Measurements from ENCODE around the gene ABCB11.
"Not testable (repeated sequence)": the region's sequence is repeated elsewhere in the genome, so short reads cannot be mapped to it uniquely, and the experiment has no call there.

Gene ABCB11

GRCh38 chr2:168939061-168939460 lies 92.1 kb downstream of the ABCB11 start:
- DNase-seq (ENCODE audit: extremely low read depth in 1 of 2, low read depth in 1 of 2): no peak

DNA sequence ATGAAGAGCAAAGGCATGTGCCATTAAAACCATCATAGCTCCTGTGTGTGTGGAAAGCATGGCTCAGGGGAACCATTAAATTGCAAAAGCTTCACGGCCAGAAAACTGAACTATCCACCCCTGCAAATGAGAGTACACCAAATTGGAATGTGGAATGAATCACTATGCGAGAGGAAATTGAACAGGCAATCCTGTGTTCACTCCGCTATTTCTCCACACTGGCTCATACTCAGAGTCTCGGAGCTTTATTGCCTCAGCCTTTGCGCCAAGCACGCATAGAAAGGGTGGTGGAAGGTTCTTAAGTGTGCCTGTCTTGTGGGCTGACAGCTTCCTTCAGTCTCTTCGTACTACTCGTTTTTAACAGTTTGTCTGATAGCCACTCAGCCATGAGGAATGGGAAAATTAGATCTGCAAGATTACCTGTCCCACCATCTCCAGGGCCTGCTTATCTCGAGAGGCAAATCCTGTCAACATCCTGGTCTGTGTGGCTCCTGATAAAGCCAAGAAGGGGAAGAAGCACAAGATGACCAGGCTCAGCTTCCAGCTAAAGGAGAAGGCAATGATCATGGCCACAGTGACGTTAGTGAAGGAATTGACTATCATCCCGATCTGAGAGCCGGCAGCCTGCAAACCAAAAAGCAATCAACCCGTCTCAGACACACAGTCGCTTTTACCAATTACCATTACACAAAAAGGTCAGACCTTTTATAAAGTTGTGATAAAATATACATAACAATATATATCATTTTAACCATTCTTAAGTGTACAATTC lies 95.1 kb downstream of the ABCB11 start:
- no peak for DNase-seq (ENCODE audit: extremely low read depth in 1 of 2, low read depth in 1 of 2)

- no peak for DNase-seq (ENCODE audit: extremely low read depth in 1 of 2, low read depth in 1 of 2)
These were observed 96.3 kb downstream of the ABCB11 start for GRCh38 chr2:168934826-168935225.

DNA sequence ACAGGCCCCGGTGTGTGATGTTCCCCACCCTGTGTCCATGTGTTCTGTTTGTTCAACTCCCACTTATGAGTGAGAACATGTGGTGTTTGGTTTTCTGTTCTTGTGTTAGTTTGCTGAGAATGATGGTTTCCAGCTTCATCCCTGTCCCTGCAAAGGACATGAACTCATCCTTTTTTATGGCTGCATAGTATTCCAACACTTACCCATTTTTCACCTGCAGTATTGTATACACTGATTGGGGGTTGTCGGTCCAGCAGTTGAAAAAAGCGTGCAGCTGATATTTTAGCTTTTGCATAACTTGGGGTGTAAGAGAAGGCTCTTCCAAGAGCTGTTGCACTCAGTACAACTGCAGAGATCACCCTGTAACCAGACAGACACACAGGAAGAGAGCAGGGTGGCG lies 99.0 kb downstream of the ABCB11 start:
- DNase-seq (ENCODE audit: extremely low read depth in 1 of 2, low read depth in 1 of 2): not testable (repeated sequence)

DNA sequence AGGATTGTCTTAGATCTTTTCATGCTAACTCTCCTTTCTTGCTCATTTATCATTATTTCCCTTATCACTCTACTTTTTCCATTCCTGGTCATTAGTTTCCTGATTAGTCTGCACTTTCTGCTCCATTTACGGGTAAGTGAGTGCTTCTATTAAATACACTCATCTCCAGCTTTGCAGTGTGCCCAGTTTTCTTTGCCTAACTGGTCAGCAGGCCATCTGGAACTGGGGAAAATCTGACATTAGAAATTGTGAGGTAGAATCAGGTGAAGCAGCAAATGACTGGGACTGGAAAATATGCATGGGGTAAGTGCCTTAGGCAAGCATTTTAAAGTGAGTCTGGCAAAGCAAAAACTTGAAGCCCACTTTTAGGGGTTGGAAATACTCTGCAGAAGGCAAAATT lies 100.9 kb downstream of the ABCB11 start:
- no peak for DNase-seq (ENCODE audit: extremely low read depth in 1 of 2, low read depth in 1 of 2)

- DNase-seq (ENCODE audit: extremely low read depth in 1 of 2, low read depth in 1 of 2): no peak
These were observed 102.1 kb downstream of the ABCB11 start for GRCh38 chr2:168929031-168929430.

- no peak for DNase-seq (ENCODE audit: extremely low read depth in 1 of 2, low read depth in 1 of 2)
These were observed 102.9 kb downstream of the ABCB11 start for GRCh38 chr2:168928113-168928831.

DNA sequence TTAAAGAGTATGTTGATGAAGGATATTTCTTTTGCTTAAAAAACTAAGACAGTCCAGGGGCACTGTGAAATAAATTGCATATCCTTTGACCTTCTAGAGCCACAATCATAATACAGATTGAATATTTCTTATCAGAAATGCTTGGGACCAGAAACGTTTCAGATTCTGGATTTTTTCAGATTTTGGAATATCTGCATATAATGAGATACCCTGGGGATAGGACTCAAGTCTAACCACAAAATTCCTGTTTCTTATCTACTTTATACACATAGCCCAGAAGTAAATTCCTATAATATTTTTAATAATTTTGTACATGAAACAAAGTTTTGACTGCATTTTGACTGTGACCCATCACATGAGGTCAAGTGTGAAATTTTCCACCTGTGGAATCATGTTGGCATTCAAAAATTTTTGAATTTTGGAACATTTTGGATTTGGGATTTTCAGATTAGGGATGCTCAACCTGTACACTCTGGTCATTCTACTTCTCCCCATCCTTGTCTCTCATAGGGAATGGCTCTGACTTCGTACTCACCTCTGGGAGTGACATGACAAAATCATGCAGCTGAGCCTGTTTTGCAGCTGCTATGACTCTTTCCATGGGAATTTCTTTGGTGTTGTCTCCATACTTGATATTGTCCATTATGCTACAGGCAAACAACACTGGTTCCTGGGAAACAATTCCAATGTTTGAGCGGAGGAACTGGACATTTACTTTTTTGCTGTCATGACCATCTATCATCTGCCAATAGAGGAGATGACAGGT lies 104.3 kb downstream of the ABCB11 start:
- DNase-seq (ENCODE audit: extremely low read depth in 1 of 2, low read depth in 1 of 2): no peak

GRCh38 chr2:168920504-168921157 lies 110.5 kb downstream of the ABCB11 start:
- no peak for DNase-seq (ENCODE audit: extremely low read depth in 1 of 2, low read depth in 1 of 2)

DNA sequence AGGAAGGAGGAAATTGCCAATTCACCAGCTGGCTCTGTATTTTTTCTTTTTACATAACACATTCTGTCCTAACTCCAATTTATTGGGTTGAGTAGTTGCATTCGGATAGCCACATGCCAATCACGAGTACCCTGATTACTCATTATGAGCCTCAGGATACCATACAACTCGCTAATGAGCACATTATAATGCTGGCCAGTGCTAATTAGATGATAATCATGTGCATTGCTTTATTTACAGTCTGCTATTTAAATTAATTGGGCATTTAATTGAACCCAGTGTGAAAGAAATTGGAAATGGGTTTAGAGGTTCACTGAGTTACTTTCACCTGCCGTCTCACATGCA lies 114.8 kb downstream of the ABCB11 start:
- no peak for DNase-seq (ENCODE audit: extremely low read depth in 1 of 2, low read depth in 1 of 2)

DNA sequence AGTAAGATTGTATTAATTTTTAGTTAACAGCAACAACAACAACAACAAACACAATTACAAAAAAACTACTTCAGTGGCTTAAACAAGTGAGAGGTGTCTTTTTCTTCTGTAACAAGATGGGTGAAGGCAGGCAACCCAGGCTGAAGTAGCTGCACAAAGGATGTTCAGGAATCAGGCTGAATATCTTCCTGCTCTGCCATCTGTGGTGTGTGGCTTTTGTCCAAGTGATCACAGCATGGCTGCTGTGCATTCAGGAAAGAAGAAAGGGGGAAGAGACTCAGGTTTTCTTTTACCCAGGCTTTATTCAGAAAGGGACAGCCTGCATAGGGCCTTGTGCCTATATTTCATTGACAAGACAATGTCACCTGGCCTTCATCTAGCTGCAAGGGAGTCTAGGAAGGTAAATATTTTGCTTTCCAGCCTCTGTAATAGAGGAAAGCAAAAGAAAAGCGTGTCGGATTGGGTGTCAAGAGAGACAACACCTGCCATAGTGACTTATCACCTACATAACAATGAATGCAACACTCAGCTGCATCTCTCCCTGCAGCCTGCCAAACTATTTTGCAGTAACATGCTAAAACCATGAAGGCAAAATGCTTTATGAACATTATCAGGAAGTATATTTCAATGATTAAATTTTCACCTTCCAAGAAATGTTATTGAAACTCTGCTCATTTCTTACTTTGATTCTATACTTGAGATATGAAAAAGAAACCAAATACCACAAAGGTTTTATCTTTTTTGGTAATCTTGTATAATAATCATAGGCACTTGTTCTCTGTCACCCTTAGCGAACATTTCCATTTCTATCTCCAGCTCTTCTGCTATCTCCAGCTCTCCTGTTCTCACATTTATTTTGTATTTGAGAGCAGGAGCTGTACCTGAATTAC lies 115.4 kb downstream of the ABCB11 start:
- no peak for DNase-seq (ENCODE audit: extremely low read depth in 1 of 2, low read depth in 1 of 2)

- no peak for DNase-seq (ENCODE audit: extremely low read depth in 1 of 2, low read depth in 1 of 2)
These were observed 117.6 kb downstream of the ABCB11 start for GRCh38 chr2:168913495-168913894.

DNA sequence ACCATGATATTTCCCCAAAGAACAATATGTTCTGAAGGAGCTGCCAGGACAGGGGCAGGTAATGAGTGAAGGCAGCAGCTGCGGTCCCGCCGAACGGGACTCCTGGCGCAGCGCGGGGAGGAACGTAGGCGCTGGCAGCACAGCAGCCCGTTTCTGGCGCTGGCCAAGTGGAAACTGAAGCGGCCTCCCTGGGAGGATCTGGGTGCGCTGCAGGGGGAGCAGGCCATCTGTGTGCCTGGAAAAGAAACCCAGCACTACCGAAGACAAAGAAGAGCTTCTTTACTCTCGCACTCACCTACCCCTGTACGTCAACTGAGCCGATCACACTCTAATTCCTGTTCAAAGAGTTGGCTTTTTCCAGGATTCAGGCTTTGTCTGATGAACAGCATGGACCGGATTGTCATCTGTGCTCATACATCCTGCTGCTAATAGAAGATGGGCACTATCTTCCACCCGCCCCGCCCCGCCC lies 118.2 kb downstream of the ABCB11 start:
- DNase-seq (ENCODE audit: extremely low read depth in 1 of 2, low read depth in 1 of 2): no peak

DNA sequence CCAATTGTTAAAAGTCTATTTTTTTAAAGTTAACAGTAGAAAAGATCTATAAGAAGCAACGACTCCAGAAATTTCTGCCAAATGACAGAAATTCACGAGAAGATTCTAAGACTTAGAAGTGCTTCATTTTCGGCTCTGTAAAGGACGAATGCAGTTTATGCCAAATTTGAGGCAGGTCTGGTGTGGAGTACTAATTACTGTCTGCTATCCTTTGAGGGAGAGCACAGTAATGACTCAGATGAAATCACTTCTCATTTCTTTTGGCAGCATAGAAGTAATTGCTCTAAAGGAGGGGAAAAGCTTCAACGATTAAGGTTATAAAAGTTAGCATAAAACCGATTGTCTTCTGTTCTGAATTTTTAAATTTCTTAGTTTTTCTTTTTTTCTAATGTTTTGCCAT lies 118.7 kb downstream of the ABCB11 start:
- DNase-seq (ENCODE audit: extremely low read depth in 1 of 2, low read depth in 1 of 2): no peak

DNA sequence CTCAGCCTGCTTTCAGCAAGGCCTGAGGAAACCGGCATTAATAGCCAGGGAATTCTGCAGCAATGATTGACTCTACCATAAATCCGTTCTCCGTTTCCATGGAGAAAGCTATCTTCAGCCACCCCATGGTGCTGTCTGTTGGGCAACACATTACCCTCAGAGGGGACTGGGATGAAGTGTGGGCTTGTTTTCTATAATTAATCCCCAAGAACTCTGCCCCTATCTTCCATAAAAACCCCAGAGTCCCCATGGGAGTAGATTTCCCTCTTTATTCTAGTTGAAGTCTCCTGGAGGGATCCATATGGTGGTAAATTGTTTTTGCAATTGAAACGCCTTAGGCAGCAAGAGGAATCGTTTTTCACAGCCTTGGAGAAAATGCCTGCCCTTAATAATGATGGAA lies 120.8 kb downstream of the ABCB11 start:
- DNase-seq (ENCODE audit: extremely low read depth in 1 of 2, low read depth in 1 of 2): no peak

DNA sequence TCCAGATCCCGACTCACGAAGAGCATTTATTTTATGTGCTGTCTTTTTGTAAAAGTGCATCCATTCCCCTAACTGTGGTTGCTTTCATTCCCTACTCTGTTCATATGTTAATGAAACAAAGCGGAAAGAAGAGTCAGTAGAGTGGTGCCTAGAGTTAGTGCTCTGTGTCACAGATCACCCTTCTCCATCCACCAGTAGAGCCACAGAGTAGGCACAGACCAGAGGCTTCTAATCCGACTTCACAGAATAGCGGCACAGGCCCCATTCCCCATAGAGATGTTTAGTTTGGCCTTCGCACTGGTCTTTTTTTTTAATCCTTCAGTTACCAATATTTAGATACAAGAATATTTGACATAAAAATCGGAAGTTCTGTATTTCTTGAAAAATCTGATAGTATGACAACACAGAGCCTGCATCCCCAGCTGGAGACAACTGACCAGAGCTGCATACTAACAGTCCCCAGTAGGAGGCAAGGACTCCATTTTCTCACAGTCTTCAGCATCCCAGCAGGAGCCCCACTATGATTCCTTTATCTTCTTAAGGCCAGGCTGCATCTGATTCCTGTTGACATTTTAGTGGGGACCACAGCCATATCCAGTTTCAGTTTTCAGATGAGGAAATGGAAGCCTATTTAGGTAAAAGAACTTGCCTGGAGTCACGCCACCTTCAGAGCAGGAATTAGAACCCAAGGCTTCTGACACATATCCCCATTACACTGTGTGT lies 123.0 kb downstream of the ABCB11 start:
- DNase-seq (ENCODE audit: extremely low read depth in 1 of 2, low read depth in 1 of 2): no peak

DNA sequence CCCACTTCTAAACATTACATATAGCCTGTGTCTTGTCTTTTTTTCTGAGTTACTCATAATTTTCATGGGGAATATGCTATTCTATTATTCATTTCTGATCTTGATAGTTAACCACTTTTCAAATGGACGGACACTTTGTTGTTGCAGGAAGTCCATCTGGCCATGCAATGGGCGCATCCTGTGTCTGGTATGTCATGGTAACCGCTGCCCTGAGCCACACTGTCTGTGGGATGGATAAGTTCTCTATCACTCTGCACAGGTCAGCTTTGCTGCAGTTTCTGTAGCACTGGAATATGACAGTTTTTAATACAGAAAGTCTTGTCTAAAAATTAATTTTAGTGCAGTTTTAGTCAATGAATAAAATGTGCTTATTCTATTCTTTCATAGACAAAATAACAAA lies 126.8 kb downstream of the ABCB11 start:
- DNase-seq (ENCODE audit: extremely low read depth in 1 of 2, low read depth in 1 of 2): no peak

DNA sequence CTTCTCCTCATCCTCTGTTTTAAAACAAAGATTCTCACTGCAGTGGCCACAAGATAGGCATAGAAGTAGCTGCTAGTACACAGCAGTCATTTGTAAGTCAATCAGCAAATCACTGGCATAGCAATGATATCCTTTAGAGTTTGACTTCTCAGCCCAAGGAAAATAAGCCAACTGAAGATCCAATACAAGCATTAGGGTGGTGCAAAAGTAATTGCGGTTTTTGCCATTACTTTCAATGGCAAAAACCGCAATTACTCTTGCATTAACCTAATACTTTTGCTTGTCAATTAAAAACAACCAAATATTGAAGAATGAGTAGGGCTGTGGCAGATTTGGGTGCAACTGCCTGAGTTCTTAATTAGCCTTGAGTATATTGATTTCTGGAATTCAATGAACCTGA lies 127.2 kb downstream of the ABCB11 start:
- DNase-seq (ENCODE audit: extremely low read depth in 1 of 2, low read depth in 1 of 2): no peak

- no peak for DNase-seq (ENCODE audit: extremely low read depth in 1 of 2, low read depth in 1 of 2)
These were observed 130.1 kb downstream of the ABCB11 start, which contains the start of gene G6PC2 for GRCh38 chr2:168901003-168901402. TSS of gene G6PC2 (plus strand) at chr2:168901291. CDS start at chr2:168901332, 41 bp downstream.
